Measurements from ENCODE around the gene COL19A1.

Gene COL19A1

DNA sequence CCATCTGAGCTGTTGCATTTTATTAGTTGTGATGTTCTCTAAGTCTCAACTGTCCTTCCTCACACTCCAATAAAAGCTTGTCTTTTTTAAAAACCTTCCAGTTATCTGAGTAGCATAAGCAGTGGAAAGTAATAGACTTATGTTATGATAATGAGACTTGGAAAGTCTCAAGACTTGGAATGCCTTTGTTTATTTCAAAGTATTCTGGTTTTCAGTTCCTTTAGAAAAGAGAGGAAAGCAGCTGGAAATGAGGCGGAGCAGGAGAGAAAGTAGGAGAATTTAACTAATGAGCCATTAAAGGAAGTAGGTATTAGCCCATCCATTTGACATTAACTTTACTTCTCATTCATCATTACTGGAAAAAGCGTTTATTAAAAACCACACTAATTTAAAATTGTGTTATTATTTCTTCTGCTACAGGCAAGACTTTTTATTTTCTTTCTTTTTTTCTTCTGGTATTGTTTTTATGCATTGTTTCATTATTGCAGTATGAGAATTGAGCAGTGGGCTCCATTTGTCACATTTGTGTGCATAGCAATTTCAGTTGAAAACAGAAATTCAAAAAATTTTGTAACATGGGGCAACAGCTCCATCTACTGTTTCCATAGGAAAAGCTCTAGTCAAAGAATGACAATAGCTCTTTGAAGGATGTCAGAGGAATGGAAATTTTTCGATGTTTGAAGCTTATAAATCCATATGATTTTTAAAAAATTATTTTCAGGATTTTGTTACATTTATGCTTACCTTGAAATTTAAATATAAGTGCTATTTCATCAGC is 241.7 kb downstream of the COL19A1 start:
- H3K4me1 ChIP-seq (ENCODE audit: low read length) = peaks cover 48% of the 10 kb centered on the region
- H4K20me1 ChIP-seq (ENCODE audit: insufficient read depth, low read length) = no peaks in the 10 kb centered on the region
- H3K79me2 ChIP-seq (ENCODE audit: low read length) = no peaks in the 10 kb centered on the region
- H3K27ac ChIP-seq (ENCODE audit: low read length) = no peak overlapping the region
- H3K4me3 ChIP-seq (ENCODE audit: low read length) = peak overlapping the region; percentile 32; the same call in 1 of the 2 replicates
- no peak overlapping the region for H2AFZ ChIP-seq (ENCODE audit: low read depth, low read length)
- TF ChIP-seq, protein P1, sequence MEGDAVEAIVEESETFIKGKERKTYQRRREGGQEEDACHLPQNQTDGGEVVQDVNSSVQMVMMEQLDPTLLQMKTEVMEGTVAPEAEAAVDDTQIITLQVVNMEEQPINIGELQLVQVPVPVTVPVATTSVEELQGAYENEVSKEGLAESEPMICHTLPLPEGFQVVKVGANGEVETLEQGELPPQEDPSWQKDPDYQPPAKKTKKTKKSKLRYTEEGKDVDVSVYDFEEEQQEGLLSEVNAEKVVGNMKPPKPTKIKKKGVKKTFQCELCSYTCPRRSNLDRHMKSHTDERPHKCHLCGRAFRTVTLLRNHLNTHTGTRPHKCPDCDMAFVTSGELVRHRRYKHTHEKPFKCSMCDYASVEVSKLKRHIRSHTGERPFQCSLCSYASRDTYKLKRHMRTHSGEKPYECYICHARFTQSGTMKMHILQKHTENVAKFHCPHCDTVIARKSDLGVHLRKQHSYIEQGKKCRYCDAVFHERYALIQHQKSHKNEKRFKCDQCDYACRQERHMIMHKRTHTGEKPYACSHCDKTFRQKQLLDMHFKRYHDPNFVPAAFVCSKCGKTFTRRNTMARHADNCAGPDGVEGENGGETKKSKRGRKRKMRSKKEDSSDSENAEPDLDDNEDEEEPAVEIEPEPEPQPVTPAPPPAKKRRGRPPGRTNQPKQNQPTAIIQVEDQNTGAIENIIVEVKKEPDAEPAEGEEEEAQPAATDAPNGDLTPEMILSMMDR (IDR thresholded peaks at IDR 0.05; ENCODE audit: low read depth, low read length) = peak; percentile 89
- no peak for TF ChIP-seq EZH2phosphoT487 (IDR thresholded peaks at IDR 0.05; ENCODE audit: low read depth)
- H3K36me3 ChIP-seq (replicated peaks; ENCODE audit: low read depth, low read length) = no peaks in the 10 kb centered on the region
- H3K27me3 ChIP-seq (ENCODE audit: low read depth, low read length) = no peaks in the 10 kb centered on the region
- no peak overlapping the region for H3K9ac ChIP-seq (ENCODE audit: low read length)
- no peaks in the 10 kb centered on the region for H3K9me3 ChIP-seq (ENCODE audit: insufficient read depth, low read length)
- peak overlapping the region; percentile 47 for H3K4me2 ChIP-seq (ENCODE audit: low read length)

DNA sequence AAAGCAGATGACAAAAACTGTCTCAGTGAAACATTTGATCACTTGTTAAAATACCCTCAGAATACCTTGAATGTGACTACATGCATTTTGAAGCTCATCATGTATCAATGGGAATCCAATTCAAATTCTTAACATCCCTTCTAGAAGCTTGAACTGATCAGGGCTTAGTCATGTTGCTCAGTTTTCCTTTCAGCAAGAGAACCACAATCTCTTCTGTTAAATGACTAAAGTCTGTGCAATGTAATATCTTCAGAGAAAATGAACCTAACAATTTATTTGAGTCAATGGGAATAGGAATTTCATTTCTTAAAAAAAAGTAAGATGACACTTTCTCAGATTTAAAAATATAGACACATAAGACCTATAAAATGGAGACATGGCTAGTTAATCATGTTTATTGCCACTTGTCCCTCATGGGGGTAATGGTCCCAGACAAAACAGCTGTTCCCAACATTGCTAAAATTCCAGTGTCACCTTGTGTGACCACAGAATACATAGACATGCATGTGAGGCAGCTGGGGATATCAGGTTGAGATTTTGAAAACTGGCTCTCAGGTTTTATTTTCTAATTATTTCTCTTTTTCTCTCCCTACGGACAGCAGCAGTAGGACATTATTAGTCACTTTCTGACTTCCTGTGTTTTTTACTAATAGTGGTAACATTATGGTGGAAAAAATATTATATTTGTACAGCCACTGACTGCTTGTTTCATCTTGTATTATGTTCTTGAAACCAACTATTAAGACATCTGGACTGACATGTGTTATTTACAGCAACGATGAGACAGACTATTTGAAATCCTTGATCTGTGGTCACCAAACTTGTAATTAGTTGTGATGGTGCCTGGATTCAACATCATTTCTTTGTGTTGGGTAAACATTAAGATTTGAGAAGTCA is 244.0 kb downstream of the COL19A1 start:
- H2AFZ ChIP-seq (ENCODE audit: low read depth, low read length) = peak overlapping the region; percentile 42; the same call in 1 of the 2 replicates
- no peaks in the 10 kb centered on the region for H3K79me2 ChIP-seq (ENCODE audit: low read length)
- no peaks in the 10 kb centered on the region for H3K36me3 ChIP-seq (replicated peaks; ENCODE audit: low read depth, low read length)
- H3K4me2 ChIP-seq (ENCODE audit: low read length) = peak overlapping the region; percentile 58
- no peak overlapping the region for H3K9ac ChIP-seq (ENCODE audit: low read length)
- no peaks in the 10 kb centered on the region for H3K27me3 ChIP-seq (ENCODE audit: low read depth, low read length)
- no peaks in the 10 kb centered on the region for H3K9me3 ChIP-seq (ENCODE audit: insufficient read depth, low read length)
- no peak overlapping the region for H3K27ac ChIP-seq (ENCODE audit: low read length)
- peak overlapping the region; percentile 11; the same call in 1 of the 2 replicates for H3K4me3 ChIP-seq (ENCODE audit: low read length)
- TF ChIP-seq, protein P1 (IDR thresholded peaks at IDR 0.05; ENCODE audit: low read depth, low read length) = no peak
- no peak for TF ChIP-seq EZH2phosphoT487 (IDR thresholded peaks at IDR 0.05; ENCODE audit: low read depth)
- no peaks in the 10 kb centered on the region for H4K20me1 ChIP-seq (ENCODE audit: insufficient read depth, low read length)
- H3K4me1 ChIP-seq (ENCODE audit: low read length) = peaks cover 55% of the 10 kb centered on the region

DNA sequence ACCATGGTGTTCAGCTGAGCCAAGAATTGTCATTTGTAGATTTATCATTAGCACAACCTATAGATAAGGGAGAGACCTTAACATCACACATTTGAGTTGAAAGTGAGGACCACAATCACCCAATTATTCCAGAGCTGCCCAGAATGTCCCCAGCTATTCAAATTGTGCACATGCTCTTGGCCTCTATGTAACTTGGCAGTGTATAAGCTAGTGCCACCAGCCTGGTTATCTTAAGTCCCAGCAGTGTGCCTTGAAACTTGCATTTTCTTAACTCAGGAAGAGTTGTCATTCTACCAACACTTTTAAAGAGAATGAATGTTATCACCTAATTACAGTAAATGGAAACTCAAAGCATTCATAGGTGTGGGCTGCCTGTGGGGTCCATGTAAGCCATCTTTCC is 245.4 kb downstream of the COL19A1 start:
- H3K79me2 ChIP-seq (ENCODE audit: low read length) = no peaks in the 10 kb centered on the region
- no peaks in the 10 kb centered on the region for H3K27me3 ChIP-seq (ENCODE audit: low read depth, low read length)
- TF ChIP-seq EZH2phosphoT487 (IDR thresholded peaks at IDR 0.05; ENCODE audit: low read depth) = no peak
- TF ChIP-seq, protein P1 (IDR thresholded peaks at IDR 0.05; ENCODE audit: low read depth, low read length) = no peak
- H3K4me3 ChIP-seq (ENCODE audit: low read length) = no peak overlapping the region
- no peaks in the 10 kb centered on the region for H3K9me3 ChIP-seq (ENCODE audit: insufficient read depth, low read length)
- H4K20me1 ChIP-seq (ENCODE audit: insufficient read depth, low read length) = no peaks in the 10 kb centered on the region
- no peak overlapping the region for H3K9ac ChIP-seq (ENCODE audit: low read length)
- H2AFZ ChIP-seq (ENCODE audit: low read depth, low read length) = no peak overlapping the region
- H3K4me1 ChIP-seq (ENCODE audit: low read length) = peaks cover 65% of the 10 kb centered on the region
- H3K36me3 ChIP-seq (replicated peaks; ENCODE audit: low read depth, low read length) = no peaks in the 10 kb centered on the region
- no peak overlapping the region for H3K4me2 ChIP-seq (ENCODE audit: low read length)
- no peak overlapping the region for H3K27ac ChIP-seq (ENCODE audit: low read length)

DNA sequence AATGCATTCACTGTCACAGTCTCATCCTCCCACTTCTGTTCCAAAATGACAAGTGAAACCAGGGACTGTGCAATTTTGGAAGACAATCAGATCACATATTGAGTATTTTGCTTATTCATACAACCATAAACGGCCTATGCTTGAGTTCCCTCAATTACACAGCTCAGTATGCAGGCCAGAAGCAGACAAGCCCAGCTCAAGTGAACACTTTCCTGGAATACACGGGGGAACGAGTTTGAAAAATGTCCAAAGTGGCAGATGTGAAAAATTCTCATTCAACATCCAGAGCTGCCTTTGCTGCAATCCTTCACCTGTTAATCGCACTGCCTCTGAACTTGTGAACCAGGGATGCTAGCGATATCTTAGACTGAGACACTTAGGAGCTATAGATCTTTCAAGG is 246.4 kb downstream of the COL19A1 start:
- Histone ChIP-seq H3K4me3 (ENCODE audit: low read length) (no peak overlapping the region), H3K36me3 (replicated peaks; ENCODE audit: low read depth, low read length) (no peaks in the 10 kb centered on the region)

More for the DNA sequence above, 246.4 kb downstream of the COL19A1 start:
- no peak overlapping the region for H3K4me2 ChIP-seq (ENCODE audit: low read length)
- H3K4me1 ChIP-seq (ENCODE audit: low read length) = peaks cover 59% of the 10 kb centered on the region
- no peak overlapping the region for H2AFZ ChIP-seq (ENCODE audit: low read depth, low read length)
- no peak for TF ChIP-seq EZH2phosphoT487 (IDR thresholded peaks at IDR 0.05; ENCODE audit: low read depth)
- TF ChIP-seq, protein P1 (IDR thresholded peaks at IDR 0.05; ENCODE audit: low read depth, low read length) = no peak
- H3K9ac ChIP-seq (ENCODE audit: low read length) = no peak overlapping the region
- no peaks in the 10 kb centered on the region for H3K9me3 ChIP-seq (ENCODE audit: insufficient read depth, low read length)
- no peaks in the 10 kb centered on the region for H4K20me1 ChIP-seq (ENCODE audit: insufficient read depth, low read length)
- H3K27me3 ChIP-seq (ENCODE audit: low read depth, low read length) = no peaks in the 10 kb centered on the region
- no peak overlapping the region for H3K27ac ChIP-seq (ENCODE audit: low read length)
- no peaks in the 10 kb centered on the region for H3K79me2 ChIP-seq (ENCODE audit: low read length)

Measured in OCI-LY3 (cell line).